Astrocyte (in vitro differentiated cells and primary cell): ENCODE results near the gene CAMK1D. TPM values are rescaled to one million over a fixed set of nuclear protein-coding genes. Genes with fewer than 3 reads are reported as not detected.

Experiments used
- DNase-seq: peaks from one replicate; pipeline ENCODE4 v3.0.0-alpha.2; 2010; ENCODE audit warnings: low read depth
- FAIRE-seq: peaks from 2 replicates; lab custom pipeline; 2011; peaks lifted over from hg19 to GRCh38; lab: Jason Lieb, UNC
- H2AFZ ChIP-seq: 2 replicates; pipeline ENCODE4 v1.6.0; 2012; ENCODE audit warnings: low read depth, low read length, inconsistent platforms
- H3K27ac ChIP-seq: 2 replicates; pipeline ENCODE4 v1.5.1; 2011; ENCODE audit warnings: low read depth, low read length, inconsistent platforms
- H3K27me3 ChIP-seq: 2 replicates; pipeline ENCODE4 v1.6.0; 2011; ENCODE audit warnings: low read length, inconsistent platforms; ENCODE audit not compliant: insufficient read depth
- H3K36me3 ChIP-seq: 2 replicates; pipeline ENCODE4 v1.5.1; 2011; ENCODE audit warnings: low read length, inconsistent platforms; ENCODE audit not compliant: insufficient read depth
- H3K4me1 ChIP-seq: 2 replicates; pipeline ENCODE4 v1.5.1; 2011; ENCODE audit warnings: low read length, inconsistent platforms; ENCODE audit not compliant: insufficient read depth
- H3K4me2 ChIP-seq: 2 replicates; pipeline ENCODE4 v1.6.0; 2012; ENCODE audit warnings: low read length, inconsistent platforms
- H3K4me3 ChIP-seq: 2 replicates; pipeline ENCODE4 v1.5.1; 2011; ENCODE audit warnings: low read depth, mild to moderate bottlenecking, low read length, inconsistent platforms; ENCODE audit not compliant: insufficient read depth
- H3K79me2 ChIP-seq: 2 replicates; pipeline ENCODE4 v1.6.0; 2012; ENCODE audit warnings: mild to moderate bottlenecking, low read length, inconsistent platforms; ENCODE audit not compliant: insufficient read depth
- H3K9ac ChIP-seq: 2 replicates; pipeline ENCODE4 v1.6.0; 2012; ENCODE audit warnings: mild to moderate bottlenecking, low read length, inconsistent platforms
- H3K9me3 ChIP-seq: 2 replicates; pipeline ENCODE4 v1.5.1; 2012; ENCODE audit warnings: low read depth, mild to moderate bottlenecking, low read length, inconsistent platforms; ENCODE audit not compliant: insufficient read depth
- H4K20me1 ChIP-seq: 2 replicates; pipeline ENCODE4 v1.6.0; 2012; ENCODE audit warnings: low read length, inconsistent platforms; ENCODE audit not compliant: insufficient read depth
- H3K27ac Mint-ChIP-seq: one replicate; pipeline ENCODE4 v1.8.0; 2021; ENCODE audit warnings: mild to moderate bottlenecking, mixed read lengths; ENCODE audit not compliant: unreplicated experiment
- H3K27me3 Mint-ChIP-seq: one replicate; pipeline ENCODE4 v1.8.0; 2021; ENCODE audit warnings: low read depth, mixed read lengths; ENCODE audit not compliant: unreplicated experiment
- H3K36me3 Mint-ChIP-seq: one replicate; pipeline ENCODE4 v1.8.0; 2021; ENCODE audit warnings: low read depth, mixed read lengths; ENCODE audit not compliant: unreplicated experiment
- H3K4me1 Mint-ChIP-seq: one replicate; pipeline ENCODE4 v1.8.0; 2021; ENCODE audit warnings: low read depth, mixed read lengths; ENCODE audit not compliant: unreplicated experiment
- H3K4me3 Mint-ChIP-seq: one replicate; pipeline ENCODE4 v1.8.0; 2021; ENCODE audit warnings: mild to moderate bottlenecking, moderate library complexity, mixed read lengths; ENCODE audit not compliant: unreplicated experiment
- H3K9me3 Mint-ChIP-seq: one replicate; pipeline ENCODE4 v1.8.0; 2021; ENCODE audit warnings: mild to moderate bottlenecking, mixed read lengths; ENCODE audit not compliant: unreplicated experiment
- EZH2 ChIP-seq: IDR thresholded peaks from 2 replicates; pipeline ENCODE4 v1.6.1; 2012; ENCODE audit warnings: mild to moderate bottlenecking, low read length, inconsistent platforms; ENCODE audit not compliant: insufficient read depth
- total RNA-seq: library from RNA; stranded (reverse); gene quantifications from 2 replicates; pipeline ENCODE4 v1.2.1, GENCODE V29; 2021
- TF ChIP-seq, protein P1 (sequence below): IDR thresholded peaks from 2 replicates; pipeline ENCODE4 v1.5.1; 2011; ENCODE audit warnings: low read depth, mild to moderate bottlenecking, inconsistent platforms, low read length, moderate library complexity; ENCODE audit not compliant: insufficient read depth

CAMK1D gene
- total RNA-seq, 1 donor from 2014 or later, result 23.6 TPM

DNA sequence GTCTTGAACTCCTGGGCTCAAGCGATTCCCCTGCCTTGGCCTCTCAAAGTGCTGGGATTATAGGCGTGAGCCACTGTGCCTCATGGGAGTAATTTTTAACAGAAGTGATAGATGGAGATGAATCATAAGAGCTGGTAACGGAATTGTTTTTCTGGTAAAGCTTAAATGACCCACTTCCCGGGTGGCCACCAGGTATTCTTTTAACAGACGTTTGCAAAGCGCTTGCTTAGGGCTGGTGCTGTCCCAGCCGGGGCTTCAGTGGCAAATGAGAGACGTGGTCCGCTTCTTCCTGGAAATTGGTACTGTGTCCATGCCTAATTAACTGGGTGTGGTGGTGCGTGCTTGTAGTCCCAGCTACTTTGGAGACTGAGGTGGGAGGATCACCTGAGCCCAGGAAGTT lies 23.5 kb downstream of the CAMK1D start:
- Histone ChIP-seq H3K36me3 (no peaks in the 10 kb centered on the region), H3K9ac (no peak overlapping the region), H3K27ac (no peak overlapping the region), H3K4me3 (no peak overlapping the region), H2AFZ (no peak overlapping the region), H3K27me3 (no peaks in the 10 kb centered on the region), H3K4me1 (no peaks in the 10 kb centered on the region), H3K9me3 (no peaks in the 10 kb centered on the region), H4K20me1 (peaks cover 33% of the 10 kb centered on the region), H3K4me2 (no peak overlapping the region), H3K79me2 (peaks cover 32% of the 10 kb centered on the region)
- Mint-ChIP-seq H3K27me3 (no peaks in the 10 kb centered on the region), H3K4me1 (no peaks in the 10 kb centered on the region), H3K27ac (no peak overlapping the region), H3K4me3 (no peak overlapping the region), H3K36me3 (peaks cover 1% of the 10 kb centered on the region), H3K9me3 (no peaks in the 10 kb centered on the region)
- FAIRE-seq, result no peak
- no peak for TF ChIP-seq EZH2
- TF ChIP-seq, protein P1, sequence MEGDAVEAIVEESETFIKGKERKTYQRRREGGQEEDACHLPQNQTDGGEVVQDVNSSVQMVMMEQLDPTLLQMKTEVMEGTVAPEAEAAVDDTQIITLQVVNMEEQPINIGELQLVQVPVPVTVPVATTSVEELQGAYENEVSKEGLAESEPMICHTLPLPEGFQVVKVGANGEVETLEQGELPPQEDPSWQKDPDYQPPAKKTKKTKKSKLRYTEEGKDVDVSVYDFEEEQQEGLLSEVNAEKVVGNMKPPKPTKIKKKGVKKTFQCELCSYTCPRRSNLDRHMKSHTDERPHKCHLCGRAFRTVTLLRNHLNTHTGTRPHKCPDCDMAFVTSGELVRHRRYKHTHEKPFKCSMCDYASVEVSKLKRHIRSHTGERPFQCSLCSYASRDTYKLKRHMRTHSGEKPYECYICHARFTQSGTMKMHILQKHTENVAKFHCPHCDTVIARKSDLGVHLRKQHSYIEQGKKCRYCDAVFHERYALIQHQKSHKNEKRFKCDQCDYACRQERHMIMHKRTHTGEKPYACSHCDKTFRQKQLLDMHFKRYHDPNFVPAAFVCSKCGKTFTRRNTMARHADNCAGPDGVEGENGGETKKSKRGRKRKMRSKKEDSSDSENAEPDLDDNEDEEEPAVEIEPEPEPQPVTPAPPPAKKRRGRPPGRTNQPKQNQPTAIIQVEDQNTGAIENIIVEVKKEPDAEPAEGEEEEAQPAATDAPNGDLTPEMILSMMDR, result no peak
- no peak for DNase-seq

- peak overlapping the region; percentile 55 for H3K9ac ChIP-seq
- peaks cover 37% of the 10 kb centered on the region for H3K79me2 ChIP-seq
- peak overlapping the region; percentile 53 for H3K27ac ChIP-seq
- H2AFZ ChIP-seq, result no peak overlapping the region
- Mint-ChIP-seq H3K27ac (no peak overlapping the region), H3K4me1 (no peaks in the 10 kb centered on the region), H3K27me3 (no peaks in the 10 kb centered on the region), H3K36me3 (peaks cover 1% of the 10 kb centered on the region), H3K4me3 (no peak overlapping the region), H3K9me3 (no peaks in the 10 kb centered on the region)
- no peaks in the 10 kb centered on the region for H3K27me3 ChIP-seq
- peaks cover 21% of the 10 kb centered on the region for H4K20me1 ChIP-seq
- H3K9me3 ChIP-seq, result no peaks in the 10 kb centered on the region
- H3K4me2 ChIP-seq, result peak overlapping the region; percentile 5
- H3K36me3 ChIP-seq, result no peaks in the 10 kb centered on the region
- DNase-seq (peak; percentile 50), FAIRE-seq (no peak)
- no peak overlapping the region for H3K4me3 ChIP-seq
- TF ChIP-seq, protein P1, result no peak
- no peak for TF ChIP-seq EZH2
- H3K4me1 ChIP-seq, result no peaks in the 10 kb centered on the region
Measured at GRCh38 chr10:12375076-12375504, 25.7 kb downstream of the CAMK1D start.

DNA sequence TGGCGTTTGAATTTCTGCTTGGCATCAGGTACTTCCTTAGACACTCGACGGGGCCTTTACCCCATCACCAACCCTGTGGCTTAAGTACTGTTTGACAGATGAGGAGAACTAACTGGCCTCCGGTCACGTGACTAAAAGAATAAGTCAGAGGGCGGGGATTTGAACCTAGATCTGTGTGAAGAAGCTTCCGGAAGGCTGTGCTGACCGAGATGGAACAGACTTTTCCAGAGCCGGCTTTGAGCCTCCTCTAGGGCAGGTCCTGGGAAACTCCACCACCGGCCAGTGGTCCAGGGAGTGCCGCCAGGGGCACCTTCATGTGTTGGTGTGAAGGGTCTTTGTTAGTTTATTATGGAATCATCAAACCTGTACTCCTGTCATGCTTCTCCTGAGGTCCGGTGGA lies 26.9 kb downstream of the CAMK1D start:
- H3K4me2 ChIP-seq, result no peak overlapping the region
- no peaks in the 10 kb centered on the region for H3K9me3 ChIP-seq
- no peaks in the 10 kb centered on the region for H3K36me3 ChIP-seq
- no peak overlapping the region for H3K9ac ChIP-seq
- no peaks in the 10 kb centered on the region for H3K27me3 Mint-ChIP-seq
- peaks cover 1% of the 10 kb centered on the region for H3K36me3 Mint-ChIP-seq
- no peaks in the 10 kb centered on the region for H3K4me1 Mint-ChIP-seq
- DNase-seq (no peak), FAIRE-seq (no peak)
- no peak overlapping the region for H3K4me3 Mint-ChIP-seq
- H3K27ac ChIP-seq, result no peak overlapping the region
- no peak overlapping the region for H3K4me3 ChIP-seq
- TF ChIP-seq, protein P1, result no peak
- TF ChIP-seq EZH2, result no peak
- no peaks in the 10 kb centered on the region for H3K27me3 ChIP-seq
- H4K20me1 ChIP-seq, result peaks cover 21% of the 10 kb centered on the region
- H2AFZ ChIP-seq, result no peak overlapping the region
- H3K79me2 ChIP-seq, result peaks cover 43% of the 10 kb centered on the region
- no peaks in the 10 kb centered on the region for H3K9me3 Mint-ChIP-seq
- H3K4me1 ChIP-seq, result no peaks in the 10 kb centered on the region
- H3K27ac Mint-ChIP-seq, result no peak overlapping the region
